H1 (cell line): ENCODE data around the gene PPP2R2C. TPM values are rescaled to one million over a fixed set of nuclear protein-coding genes. Genes with fewer than 3 reads are reported as not detected.

Source experiments
- CTCF ChIA-PET: fragments of 300-600 bp; sonication (Branson Sonifier 250); formaldehyde crosslinking; loops from one replicate; lab custom pipeline; 2021; ENCODE audit not compliant: partially characterized antibody; lab: Charles Lee
- POLR2A ChIA-PET: fragments of 300-600 bp; sonication (Branson Sonifier 250); formaldehyde crosslinking; loops from one replicate; lab custom pipeline; 2021; ENCODE audit warnings: inconsistent platforms; ENCODE audit not compliant: partially characterized antibody; lab: Charles Lee
- DNase-seq, 2 experiments: peaks; one replicate each; pipeline versions ENCODE4 v3.0.0 to v3.0.0-alpha.2; 2010 to 2022; ENCODE audit warnings: low spot score in 2 of 2, low read depth in 1 of 2, mixed read lengths in 1 of 2
- FAIRE-seq: peaks from 2 replicates; lab custom pipeline; 2011; peaks lifted over from hg19 to GRCh38; lab: Jason Lieb, UNC
- H2AFZ ChIP-seq: 2 replicates; pipeline ENCODE4 v1.8.1; 2012; ENCODE audit warnings: low read length, inconsistent platforms
- H2AK5ac ChIP-seq: 2 replicates; pipeline ENCODE4 v1.6.1; 2013; ENCODE audit warnings: low read depth, low read length
- H2BK120ac ChIP-seq: replicated peaks from 2 replicates; pipeline ENCODE3; 2013; ENCODE audit warnings: low read depth, low read length, inconsistent platforms
- H2BK12ac ChIP-seq: 2 replicates; pipeline ENCODE4 v1.6.1; 2013; ENCODE audit warnings: low read depth, low read length
- H2BK15ac ChIP-seq: 2 replicates; pipeline ENCODE4 v1.6.1; 2013; ENCODE audit warnings: low read length
- H2BK20ac ChIP-seq: 2 replicates; pipeline ENCODE4 v1.6.1; 2013; ENCODE audit warnings: low read length
- H2BK5ac ChIP-seq: 2 replicates; pipeline ENCODE4 v1.6.1; 2013; ENCODE audit warnings: low read depth, low read length
- H3K14ac ChIP-seq: 2 replicates; pipeline ENCODE4 v1.6.1; 2013; ENCODE audit warnings: inconsistent platforms; ENCODE audit not compliant: insufficient read length
- H3K18ac ChIP-seq: 2 replicates; pipeline ENCODE4 v1.6.1; 2013; ENCODE audit warnings: low read length; ENCODE audit errors: extremely low read depth
- H3K23ac ChIP-seq: 2 replicates; pipeline ENCODE4 v1.6.1; 2013; ENCODE audit warnings: inconsistent platforms; ENCODE audit not compliant: insufficient read length
- H3K23me2 ChIP-seq: 2 replicates; pipeline ENCODE4 v1.6.1; 2013; ENCODE audit warnings: low read depth, low read length
- H3K27ac ChIP-seq: 2 replicates; pipeline ENCODE4 v1.6.1; 2011; ENCODE audit warnings: low read depth, low read length, inconsistent platforms
- H3K27me3 ChIP-seq, 4 experiments: replicated peaks in 1 of 4; 1 replicate in 1 of 4; 2 replicates in 3 of 4; pipeline versions ENCODE4 v1.6.1 to v1.8.1; 2011 to 2013; ENCODE audit warnings: low read length in 3 of 4, mild to moderate bottlenecking in 3 of 4, inconsistent platforms in 2 of 4, mixed read lengths in 2 of 4, moderate library complexity in 1 of 4; ENCODE audit not compliant: control insufficient read depth in 3 of 4, insufficient read depth in 3 of 4; ENCODE audit errors: extremely low read depth in 1 of 4
- H3K36me3 ChIP-seq, 4 experiments: 2 replicates each; pipeline versions ENCODE4 v1.6.1 to v1.8.1; 2011 to 2013; ENCODE audit warnings: mild to moderate bottlenecking in 4 of 4, low read length in 3 of 4, moderate library complexity in 2 of 4, control low read depth in 1 of 4, inconsistent platforms in 1 of 4; ENCODE audit not compliant: insufficient read depth in 4 of 4, control insufficient read depth in 2 of 4
- H3K4ac ChIP-seq: replicated peaks from 2 replicates; pipeline ENCODE3; 2013; ENCODE audit warnings: low read length, low read depth, mixed read lengths, inconsistent platforms; ENCODE audit not compliant: insufficient read length
- H3K4me1 ChIP-seq, 4 experiments: replicated peaks in 1 of 4; 1 replicate in 1 of 4; 2 replicates in 3 of 4; pipeline versions ENCODE4 v1.6.1 to v1.8.1; 2011 to 2013; ENCODE audit warnings: low read length in 3 of 4, inconsistent platforms in 2 of 4, mixed read lengths in 1 of 4; ENCODE audit not compliant: insufficient read depth in 4 of 4, control insufficient read depth in 3 of 4
- H3K4me2 ChIP-seq, 2 experiments: 2 replicates each; pipeline versions ENCODE4 v1.6.1 to v1.8.1; 2011 to 2013; ENCODE audit warnings: low read depth in 2 of 2, low read length in 2 of 2, control low read depth in 1 of 2, inconsistent platforms in 1 of 2, mild to moderate bottlenecking in 1 of 2; ENCODE audit not compliant: insufficient read depth in 1 of 2
- H3K4me3 ChIP-seq, 4 experiments: fragments of 200-600, 300-600 bp in 1 of 4; sonication (generic), shearing (Covaris generic), sonication (Bioruptor Twin) in 1 of 4; 2 replicates each; pipeline versions ENCODE4 v1.5.1 to v1.8.1; 2011 to 2016; ENCODE audit warnings: low read length in 4 of 4, low read depth in 3 of 4, control low read depth in 2 of 4, inconsistent platforms in 2 of 4, mild to moderate bottlenecking in 2 of 4, mixed read lengths in 1 of 4, moderate library complexity in 1 of 4; ENCODE audit not compliant: insufficient read depth in 2 of 4; ENCODE audit errors: extremely low read depth in 1 of 4
- H3K56ac ChIP-seq: replicated peaks from 2 replicates; pipeline ENCODE3; 2013; ENCODE audit warnings: low read depth, mild to moderate bottlenecking, mixed read lengths, low read length, inconsistent platforms; ENCODE audit not compliant: insufficient read length
- H3K79me1 ChIP-seq: 2 replicates; pipeline ENCODE4 v1.6.1; 2013; ENCODE audit warnings: low read depth, low read length, control low read depth
- H3K79me2 ChIP-seq, 2 experiments: 2 replicates each; pipeline versions ENCODE4 v1.6.1 to v1.8.1; 2012 to 2013; ENCODE audit warnings: low read length in 2 of 2, mild to moderate bottlenecking in 2 of 2, inconsistent platforms in 1 of 2; ENCODE audit not compliant: insufficient read depth in 2 of 2, control insufficient read depth in 1 of 2
- H3K9ac ChIP-seq, 4 experiments: replicated peaks in 1 of 4; 1 replicate in 1 of 4; 2 replicates in 3 of 4; pipeline versions ENCODE4 v1.6.1 to v1.8.1; 2011 to 2013; ENCODE audit warnings: low read depth in 3 of 4, low read length in 3 of 4, control low read depth in 2 of 4, mild to moderate bottlenecking in 2 of 4, moderate library complexity in 2 of 4, inconsistent platforms in 1 of 4; ENCODE audit errors: extremely low read depth in 1 of 4
- H3K9me3 ChIP-seq, 2 experiments: 2 replicates each; pipeline versions ENCODE4 v1.6.1 to v1.8.1; 2012 to 2013; ENCODE audit warnings: mild to moderate bottlenecking in 2 of 2, moderate library complexity in 2 of 2, control low read depth in 1 of 2, inconsistent platforms in 1 of 2, low read depth in 1 of 2, low read length in 1 of 2, mixed read lengths in 1 of 2; ENCODE audit not compliant: insufficient read depth in 2 of 2
- H4K20me1 ChIP-seq, 2 experiments: replicated peaks in 1 of 2; 2 replicates each; pipeline versions ENCODE3 to v1.8.1; 2011 to 2013; ENCODE audit warnings: inconsistent platforms in 2 of 2, low read length in 2 of 2, mild to moderate bottlenecking in 1 of 2; ENCODE audit not compliant: insufficient read depth in 2 of 2, control insufficient read depth in 1 of 2
- H4K5ac ChIP-seq: 2 replicates; pipeline ENCODE4 v1.6.1; 2013; ENCODE audit warnings: low read length, low read depth, mixed read lengths, inconsistent platforms; ENCODE audit not compliant: insufficient read length
- H4K8ac ChIP-seq: 2 replicates; pipeline ENCODE4 v1.8.0; 2013; ENCODE audit warnings: mild to moderate bottlenecking, moderate library complexity, low read length, inconsistent platforms; ENCODE audit not compliant: insufficient read depth; ENCODE audit errors: extremely low read depth
- H4K91ac ChIP-seq: replicated peaks from 2 replicates; pipeline ENCODE3; 2013; ENCODE audit warnings: low read length, mixed read lengths, inconsistent platforms; ENCODE audit not compliant: insufficient read length
- TCF12 ChIP-seq: IDR thresholded peaks from 2 replicates; pipeline ENCODE4 v1.6.1; 2011; ENCODE audit warnings: low read depth, mild to moderate bottlenecking, low read length
- WGBS, 2 experiments: shearing (Covaris generic) in 1 of 2; methylation state at CpG; one replicate each; pipeline versions ENCODE4 v1.1.6 to v1.1.7; 2013 to 2015; ENCODE audit warnings: low lambda C conversion rate in 2 of 2, mixed read lengths in 2 of 2, inconsistent platforms in 1 of 2, low coverage in 1 of 2, missing lambda C conversion rate in 1 of 2; ENCODE audit not compliant: insufficient replicate concordance in 2 of 2, insufficient coverage in 1 of 2, insufficient read length in 1 of 2; ENCODE audit errors: extremely low coverage in 1 of 2, missing lambda C conversion rate in 1 of 2; 5-methylcytosine and 5-hydroxymethylcytosine counted together
- polyA plus RNA-seq, 7 experiments: library from polyadenylated mRNA; depleted of rRNA in 3 of 7; stranded (reverse) in 5 of 7; unstranded in 2 of 7; fragments of >200 nt in 5 of 7; fragments of 200-250 nt in 2 of 7; gene quantifications; 1 replicate in 5 of 7; 2 replicates in 1 of 7; 4 replicates in 1 of 7; pipeline versions ENCODE4 v1.2.1 to v1.2.3, GENCODE V29; 2011 to 2013; ENCODE audit warnings: missing spikeins in 2 of 7, mixed read lengths in 2 of 7
- total RNA-seq: library from RNA; stranded (reverse); fragmentation: NEBNext Ultra II Directional; extraction: Animal tissue kit (Norgen Biotek cat#: 25700); gene quantifications from 2 replicates; pipeline ENCODE4 v1.2.1, GENCODE V29; 2021

The PPP2R2C gene
- total and polyA plus RNA-seq, 2 of the 8 experiments (the other 6 are each of a cell fraction or from before 2014, with no cell fraction given) = 6.4 TPM

DNA sequence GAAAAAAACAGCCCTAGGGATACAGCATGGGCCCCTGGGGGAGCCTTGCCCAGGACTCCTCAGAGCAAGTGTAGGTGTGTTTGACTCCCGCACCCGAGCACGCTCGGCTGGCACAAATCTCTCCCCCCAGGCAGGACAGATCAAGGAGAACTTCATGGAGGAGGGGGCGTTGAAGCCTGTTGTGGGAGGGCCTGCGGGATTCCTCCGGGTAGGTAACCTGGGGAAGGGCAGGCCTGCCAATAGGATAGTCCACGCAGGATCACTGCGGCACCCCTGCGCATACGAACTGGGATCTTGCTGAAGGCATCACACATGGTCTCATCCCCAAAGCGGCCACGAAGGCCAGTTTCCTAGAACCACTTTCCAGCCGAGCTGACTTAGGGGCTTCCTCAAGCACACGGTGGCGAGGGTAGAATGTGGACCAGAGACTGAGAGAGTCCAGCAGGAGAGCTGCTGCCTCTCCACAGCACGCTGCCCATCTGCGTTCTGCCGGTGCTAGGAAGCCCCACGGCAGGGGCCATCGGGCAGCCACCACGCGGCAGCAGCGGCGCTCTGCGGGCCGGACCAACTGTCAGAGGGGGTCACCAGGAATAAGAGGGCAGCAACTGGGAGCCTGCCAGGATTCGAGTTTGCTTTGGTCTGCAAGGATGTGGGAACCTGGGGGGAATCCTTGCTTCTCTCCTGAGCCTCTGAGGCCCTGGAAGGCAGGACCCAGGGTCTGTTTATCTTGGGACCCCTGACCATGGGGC is 145.9 kb downstream of the PPP2R2C start:
- H3K14ac ChIP-seq = no peak overlapping the region
- H3K9me3 ChIP-seq = no peaks in the 10 kb centered on the region
- no peak overlapping the region for H3K9ac ChIP-seq
- H2AFZ ChIP-seq = no peak overlapping the region
- no peak overlapping the region for H2BK120ac ChIP-seq
- H3K56ac ChIP-seq = no peak overlapping the region
- no peak overlapping the region for H2BK20ac ChIP-seq
- H3K18ac ChIP-seq = no peak overlapping the region
- no peak overlapping the region for H2BK12ac ChIP-seq
- peaks cover 0 to under 1% of the 10 kb centered on the region in 2 experiments for H4K20me1 ChIP-seq
- no peak overlapping the region for H4K91ac ChIP-seq
- no peak overlapping the region for H3K4me3 ChIP-seq
- DNase-seq = no peak
- no peak overlapping the region for H3K4ac ChIP-seq
- H3K23me2 ChIP-seq = no peaks in the 10 kb centered on the region
- no peak overlapping the region for H3K27ac ChIP-seq
- H3K23ac ChIP-seq = no peak overlapping the region
- no peak for TF ChIP-seq TCF12
- 88% methylated on average over 25 of the region's 28 CpGs; no CpG with 5 or more reads in 1 of the 2 experiments for WGBS, 2 experiments
- no peaks in the 10 kb centered on the region for H3K36me3 ChIP-seq
- H4K5ac ChIP-seq = no peak overlapping the region
- no peak overlapping the region; the same call in 1 of the 2 replicates for H2AK5ac ChIP-seq
- H4K8ac ChIP-seq = no peak overlapping the region
- ChIA-PET CTCF (interaction anchor here (0.6 to 22.3 kb wide), 23 partner anchors 9 to 702 kb away, joined by 3 to 908 read pairs (median 5); partner anchors contain the start of gene WFS1), POLR2A (no interaction called here)
- H3K27me3 ChIP-seq = no peaks in the 10 kb centered on the region
- H2BK5ac ChIP-seq = no peak overlapping the region
- H3K4me1 ChIP-seq = peaks cover 0 to 8% (median 3%) of the 10 kb centered on the region in 4 experiments; a peak in 3 of 7 replicates
- FAIRE-seq = no peak
- peak overlapping the region; percentile 72; the same call in 1 of the 2 replicates for H2BK15ac ChIP-seq
- no peaks in the 10 kb centered on the region for H3K79me1 ChIP-seq
- no peaks in the 10 kb centered on the region for H3K79me2 ChIP-seq
- H3K4me2 ChIP-seq = no peak overlapping the region
